OCI-LY1 (cell line): ENCODE data around the gene COL18A1.

Experiments
- H2AFZ ChIP-seq: fragments of 200-600 bp; sonication (generic), shearing (Covaris generic); 2 replicates; pipeline ENCODE4 v1.6.0; 2014; ENCODE audit warnings: antibody characterized with exemption, mild to moderate bottlenecking, low read length
- H3F3A ChIP-seq: fragments of 200-600 bp; sonication (generic), shearing (Covaris generic); 2 replicates; pipeline ENCODE4 v1.6.0; 2014; ENCODE audit warnings: mild to moderate bottlenecking, antibody characterized with exemption, low read length, moderate library complexity; ENCODE audit not compliant: insufficient read depth
- H3K27ac ChIP-seq: fragments of 200-600 bp; sonication (generic); 2 replicates; pipeline ENCODE4 v1.5.1; 2014; ENCODE audit warnings: low read length, mixed run types, mild to moderate bottlenecking, low read depth; ENCODE audit not compliant: poor library complexity, severe bottlenecking
- H3K27me3 ChIP-seq: fragments of 200-600 bp; sonication (generic); 2 replicates; pipeline ENCODE4 v1.6.0; 2014; ENCODE audit warnings: antibody characterized with exemption, mild to moderate bottlenecking, low read length, moderate library complexity; ENCODE audit not compliant: insufficient read depth
- H3K36me3 ChIP-seq: fragments of 200-600 bp; sonication (generic); 2 replicates; pipeline ENCODE4 v1.6.1; 2014; ENCODE audit warnings: mild to moderate bottlenecking, antibody characterized with exemption, low read length, moderate library complexity, mixed read lengths; ENCODE audit not compliant: insufficient read depth
- H3K4me1 ChIP-seq: fragments of 200-600 bp; sonication (generic); 2 replicates; pipeline ENCODE4 v1.5.1; 2014; ENCODE audit warnings: mild to moderate bottlenecking, low read length, moderate library complexity; ENCODE audit not compliant: insufficient read depth, severe bottlenecking
- H3K4me2 ChIP-seq: fragments of 200-600 bp; sonication (generic), shearing (Covaris generic); 2 replicates; pipeline ENCODE4 v1.6.1; 2014; ENCODE audit warnings: low read length
- H3K4me3 ChIP-seq: fragments of 200-600 bp; sonication (generic); 2 replicates; pipeline ENCODE4 v1.5.1; 2014; ENCODE audit warnings: low read length, low read depth, mild to moderate bottlenecking, mixed read lengths; ENCODE audit not compliant: poor library complexity, severe bottlenecking
- H3K79me2 ChIP-seq: fragments of 200-600 bp; shearing (Covaris generic); 2 replicates; pipeline ENCODE4 v1.6.1; 2016; ENCODE audit warnings: mixed run types, low read length, mixed read lengths; ENCODE audit not compliant: insufficient read depth
- H3K9ac ChIP-seq: fragments of 200-600 bp; sonication (generic), shearing (Covaris generic); 2 replicates; pipeline ENCODE4 v1.6.1; 2014; ENCODE audit warnings: mild to moderate bottlenecking, low read length, mixed read lengths
- H3K9me2 ChIP-seq: fragments of 200-600 bp; sonication (generic), shearing (Covaris generic); 2 replicates; pipeline ENCODE4 v1.6.1; 2014; ENCODE audit warnings: low read depth, mild to moderate bottlenecking, low read length, mixed read lengths
- H3K9me3 ChIP-seq: fragments of 200-600 bp; shearing (Covaris generic); 2 replicates; pipeline ENCODE4 v1.6.1; 2014; ENCODE audit warnings: low read length, mixed read lengths
- H4K20me1 ChIP-seq: fragments of 200-600 bp; sonication (generic), shearing (Covaris generic); 2 replicates; pipeline ENCODE4 v1.6.0; 2016; ENCODE audit warnings: mild to moderate bottlenecking, low read length; ENCODE audit not compliant: insufficient read depth
- EZH2 ChIP-seq: fragments of 200-600 bp; sonication (generic), shearing (Covaris generic); IDR thresholded peaks from 2 replicates; pipeline ENCODE4 v1.8.0; 2017; ENCODE audit warnings: borderline replicate concordance, mixed run types, mild to moderate bottlenecking, antibody characterized with exemption, low read length, moderate library complexity, mixed read lengths
- TF ChIP-seq, protein P1 (sequence below): fragments of 200-600 bp; sonication (generic), shearing (Covaris generic); IDR thresholded peaks from 2 replicates; pipeline ENCODE4 v1.5.1; 2017; ENCODE audit warnings: mild to moderate bottlenecking, antibody characterized with exemption, low read length, moderate library complexity, mixed read lengths

Gene COL18A1

DNA sequence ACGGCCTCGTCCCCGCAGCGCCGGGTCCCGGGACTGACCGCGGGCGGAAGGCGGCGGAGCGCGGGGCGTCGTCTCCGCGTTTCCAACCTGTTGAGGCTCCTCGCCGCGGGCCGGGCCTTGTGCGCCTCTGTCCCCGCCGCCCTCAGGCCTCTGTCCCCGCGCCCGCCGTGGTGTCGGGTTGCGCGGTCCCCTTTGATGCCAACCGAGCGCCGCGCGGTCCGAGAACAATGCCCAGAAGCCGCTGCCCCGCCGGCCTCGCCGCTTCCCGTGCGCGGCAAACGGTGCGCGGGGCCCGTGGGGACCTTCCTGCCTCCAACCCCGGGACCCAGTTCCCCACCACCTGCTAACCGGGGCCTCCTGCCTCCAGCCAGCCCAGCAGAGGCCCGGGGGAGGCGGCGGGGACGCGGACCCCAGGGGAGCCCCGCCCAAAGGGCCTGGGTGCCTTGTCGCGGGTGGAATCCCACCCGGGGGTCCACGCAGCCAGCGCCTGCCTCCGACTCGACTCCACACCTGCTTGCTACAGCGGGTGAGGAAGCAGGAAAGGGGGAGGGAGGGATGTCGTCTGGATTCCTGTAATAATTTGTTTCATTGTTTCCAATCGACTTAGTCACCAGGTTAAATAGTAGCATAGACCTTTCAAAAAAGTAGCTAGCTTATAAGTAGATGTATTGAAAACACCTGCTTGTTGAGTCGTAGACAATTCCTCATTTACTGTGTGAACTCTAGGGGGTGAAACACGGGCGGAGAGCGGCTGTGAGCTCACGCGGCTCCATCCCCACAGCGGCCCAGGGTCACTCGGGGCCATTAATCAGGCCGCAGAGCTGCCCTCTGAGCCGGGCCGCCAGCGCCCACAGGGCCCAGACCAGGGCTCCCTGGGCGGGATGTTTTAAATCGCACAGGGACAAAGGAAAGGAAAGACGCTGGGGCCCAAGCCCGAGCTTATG lies 1.1 kb downstream of the COL18A1 start:
- peaks cover 5% of the 10 kb centered on the region; the same call in 1 of the 2 replicates for H3K27me3 ChIP-seq
- H4K20me1 ChIP-seq = no peaks in the 10 kb centered on the region
- no peaks in the 10 kb centered on the region for H3K36me3 ChIP-seq
- no peaks in the 10 kb centered on the region for H3K4me1 ChIP-seq
- no peak overlapping the region for H2AFZ ChIP-seq
- H3K79me2 ChIP-seq = no peaks in the 10 kb centered on the region
- no peak for TF ChIP-seq EZH2
- TF ChIP-seq, protein P1, sequence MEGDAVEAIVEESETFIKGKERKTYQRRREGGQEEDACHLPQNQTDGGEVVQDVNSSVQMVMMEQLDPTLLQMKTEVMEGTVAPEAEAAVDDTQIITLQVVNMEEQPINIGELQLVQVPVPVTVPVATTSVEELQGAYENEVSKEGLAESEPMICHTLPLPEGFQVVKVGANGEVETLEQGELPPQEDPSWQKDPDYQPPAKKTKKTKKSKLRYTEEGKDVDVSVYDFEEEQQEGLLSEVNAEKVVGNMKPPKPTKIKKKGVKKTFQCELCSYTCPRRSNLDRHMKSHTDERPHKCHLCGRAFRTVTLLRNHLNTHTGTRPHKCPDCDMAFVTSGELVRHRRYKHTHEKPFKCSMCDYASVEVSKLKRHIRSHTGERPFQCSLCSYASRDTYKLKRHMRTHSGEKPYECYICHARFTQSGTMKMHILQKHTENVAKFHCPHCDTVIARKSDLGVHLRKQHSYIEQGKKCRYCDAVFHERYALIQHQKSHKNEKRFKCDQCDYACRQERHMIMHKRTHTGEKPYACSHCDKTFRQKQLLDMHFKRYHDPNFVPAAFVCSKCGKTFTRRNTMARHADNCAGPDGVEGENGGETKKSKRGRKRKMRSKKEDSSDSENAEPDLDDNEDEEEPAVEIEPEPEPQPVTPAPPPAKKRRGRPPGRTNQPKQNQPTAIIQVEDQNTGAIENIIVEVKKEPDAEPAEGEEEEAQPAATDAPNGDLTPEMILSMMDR = no peak
- no peak overlapping the region for H3K27ac ChIP-seq
- H3K9me3 ChIP-seq = 0 out of 2 replicates have a peak, but pooled peaks cover 5% of the 10 kb centered on the region
- H3K4me3 ChIP-seq = no peak overlapping the region
- H3K4me2 ChIP-seq = no peak overlapping the region
- H3F3A ChIP-seq = no peaks in the 10 kb centered on the region
- H3K9ac ChIP-seq = no peak overlapping the region
- no peaks in the 10 kb centered on the region for H3K9me2 ChIP-seq

DNA sequence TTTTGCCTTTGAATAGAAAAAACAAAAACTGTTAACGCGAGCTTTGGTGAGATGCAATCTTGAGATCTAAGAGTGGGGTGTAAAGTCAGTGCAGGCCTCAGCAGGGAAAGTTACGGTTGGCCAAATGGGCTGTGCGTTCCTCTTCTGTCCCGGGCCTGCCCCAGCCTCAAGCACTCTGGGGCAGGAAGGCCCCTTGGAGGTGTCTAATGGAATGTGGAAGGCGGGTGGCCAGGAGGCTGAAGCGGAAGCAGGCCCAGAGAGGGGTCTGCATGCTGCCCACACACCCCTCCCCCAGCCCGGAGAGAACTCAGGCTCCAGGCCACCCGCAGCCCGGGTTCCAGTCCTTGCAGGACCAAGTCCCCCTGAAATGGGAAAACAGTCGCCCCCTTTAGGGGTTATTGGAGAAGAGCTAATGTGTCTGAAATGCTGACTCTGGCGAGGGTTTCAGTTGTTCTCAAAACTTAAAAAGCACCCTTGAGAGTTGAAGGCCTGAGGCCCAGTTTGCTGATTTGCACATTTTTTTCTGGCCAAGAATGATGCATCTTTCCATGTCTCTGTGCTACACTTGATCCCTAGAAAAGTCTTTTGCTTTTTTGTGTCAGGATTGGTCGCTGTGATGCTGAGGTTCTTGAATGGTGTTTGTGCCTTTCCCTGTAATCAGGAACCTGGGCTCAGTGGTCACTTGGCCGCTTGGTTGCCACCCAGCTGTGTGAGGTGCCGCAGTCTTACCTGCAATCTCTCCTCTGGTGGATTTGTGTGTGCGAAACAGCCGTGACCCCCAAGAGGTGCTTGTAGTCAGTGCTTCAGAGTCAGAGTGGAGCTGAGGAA lies 2.0 kb downstream of the COL18A1 start:
- Histone ChIP-seq H3F3A (no peaks in the 10 kb centered on the region), H3K4me1 (no peaks in the 10 kb centered on the region), H4K20me1 (no peaks in the 10 kb centered on the region), H3K79me2 (no peaks in the 10 kb centered on the region), H3K9me2 (no peaks in the 10 kb centered on the region), H3K27me3 (no peaks in the 10 kb centered on the region; the same call in 1 of the 2 replicates), H3K36me3 (no peaks in the 10 kb centered on the region), H3K9me3 (no peaks in the 10 kb centered on the region), H3K27ac (no peak overlapping the region), H3K4me2 (no peak overlapping the region), H2AFZ (no peak overlapping the region), H3K9ac (no peak overlapping the region), H3K4me3 (no peak overlapping the region)
- TF ChIP-seq EZH2 = no peak
- TF ChIP-seq, protein P1 = no peak

DNA sequence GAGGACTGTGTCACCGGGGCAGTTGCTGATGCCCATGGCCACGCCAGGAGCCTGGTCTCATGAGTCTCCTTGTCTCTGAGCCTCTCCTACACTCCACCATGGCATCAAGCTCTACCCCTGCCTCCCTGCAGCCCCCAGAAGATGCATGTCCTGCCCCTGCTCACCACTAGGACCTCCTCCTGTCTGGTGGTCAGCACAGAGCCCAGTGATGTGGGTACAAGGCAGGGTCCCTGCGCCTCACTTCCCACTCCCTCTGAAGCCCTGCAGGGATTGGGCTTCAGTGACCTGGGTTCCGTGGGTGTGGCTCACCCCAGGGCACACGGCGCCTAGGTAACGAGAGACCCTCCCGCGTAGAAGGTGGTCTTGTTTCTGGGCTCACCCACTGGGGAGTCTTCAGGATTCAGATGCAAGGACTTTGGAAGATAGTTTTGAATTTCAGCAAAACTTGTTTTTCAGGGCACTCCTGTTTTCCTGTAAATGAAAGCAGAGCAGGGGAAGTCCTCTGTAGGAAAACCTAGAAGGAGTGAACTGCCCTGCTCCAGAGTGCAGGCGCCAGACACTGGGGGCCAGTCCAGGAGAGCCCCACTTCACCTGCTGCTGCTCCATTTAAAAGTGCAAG lies 2.8 kb downstream of the COL18A1 start:
- TF ChIP-seq, protein P1 = no peak
- TF ChIP-seq EZH2 = no peak
- Histone ChIP-seq H4K20me1 (no peaks in the 10 kb centered on the region), H2AFZ (no peak overlapping the region), H3K27me3 (no peaks in the 10 kb centered on the region), H3K4me2 (no peak overlapping the region), H3F3A (no peaks in the 10 kb centered on the region), H3K79me2 (no peaks in the 10 kb centered on the region), H3K36me3 (no peaks in the 10 kb centered on the region), H3K27ac (no peak overlapping the region), H3K9ac (no peak overlapping the region), H3K4me1 (no peaks in the 10 kb centered on the region), H3K9me3 (no peaks in the 10 kb centered on the region), H3K9me2 (no peaks in the 10 kb centered on the region), H3K4me3 (no peak overlapping the region)
